Retina (tissue), 1 donor: ENCODE measurements around the gene TSPAN18.
A peak's percentile ranks its signal among the peaks of the same experiment; 100 is the strongest.

Experiments used
- DNase-seq: peaks from one replicate; pipeline ENCODE4 v3.0.0-alpha.2; 2016

The TSPAN18 gene

DNA sequence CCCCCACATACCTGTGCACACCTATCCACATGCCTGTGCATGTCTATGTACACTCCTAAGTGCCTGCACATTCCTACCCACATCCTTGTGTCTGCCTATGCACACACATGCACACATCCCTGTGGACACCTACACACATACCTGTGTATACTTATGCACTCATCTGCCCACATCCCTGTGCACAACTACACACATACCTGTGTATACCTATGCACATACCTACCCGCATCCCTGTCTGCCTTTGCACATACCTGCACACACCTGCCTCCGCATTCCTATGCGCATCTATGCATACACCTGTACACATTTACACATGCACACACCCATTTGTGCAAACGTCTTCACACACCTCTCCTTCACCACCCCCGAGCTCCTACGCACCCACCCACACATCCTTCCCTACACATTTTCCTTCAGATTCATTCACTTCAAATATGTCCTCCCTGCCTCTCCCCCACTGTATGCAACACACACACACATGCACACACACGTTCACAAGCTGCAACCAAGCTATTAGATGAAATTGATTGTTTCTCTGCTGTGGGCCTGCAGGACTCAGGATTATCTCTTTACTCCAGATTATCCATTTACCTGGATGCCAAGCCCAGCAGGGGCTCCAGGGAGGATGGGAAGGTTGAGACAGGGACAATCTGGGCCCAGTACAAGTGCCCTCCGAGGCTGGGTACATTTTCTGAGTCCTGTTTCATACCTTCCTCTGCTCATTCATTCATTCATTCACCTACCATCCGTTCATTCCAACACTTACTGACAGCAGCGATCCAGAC lies 53.2 kb downstream of the TSPAN18 start:
- no peak for DNase-seq

DNA sequence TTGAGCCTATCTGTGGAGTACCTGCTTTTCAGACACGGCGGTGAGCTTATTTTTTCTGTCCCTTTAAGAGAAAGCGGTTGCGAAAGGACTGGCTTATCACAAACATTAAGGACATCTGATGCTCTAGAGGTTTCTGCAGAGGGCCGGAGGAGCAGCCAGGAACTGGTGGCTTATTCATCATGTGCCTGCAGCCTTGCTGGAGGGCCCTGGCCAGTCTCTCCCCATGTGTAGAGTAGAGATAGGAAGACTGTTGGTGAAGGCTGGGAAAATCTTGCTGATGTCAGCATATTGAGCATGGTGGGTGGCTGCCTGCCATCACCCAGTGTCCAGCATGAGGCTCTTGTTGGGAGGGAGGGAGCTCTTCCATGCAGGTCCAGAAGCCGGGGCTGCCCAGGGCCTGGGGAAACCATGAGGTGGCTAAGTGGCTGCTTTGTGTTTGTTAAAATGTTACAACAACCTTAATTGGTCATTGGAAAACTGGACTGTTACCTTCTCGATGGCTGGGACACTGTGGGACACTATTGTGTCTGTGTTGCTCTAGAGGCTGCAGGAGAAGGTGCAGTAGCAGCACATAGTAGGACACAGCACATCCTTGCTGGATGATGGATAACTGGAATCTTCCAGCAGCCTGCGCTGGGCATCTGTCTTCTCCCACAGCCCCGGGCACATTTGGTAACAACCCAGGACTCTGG lies 54.3 kb downstream of the TSPAN18 start:
- DNase-seq: no peak

DNA sequence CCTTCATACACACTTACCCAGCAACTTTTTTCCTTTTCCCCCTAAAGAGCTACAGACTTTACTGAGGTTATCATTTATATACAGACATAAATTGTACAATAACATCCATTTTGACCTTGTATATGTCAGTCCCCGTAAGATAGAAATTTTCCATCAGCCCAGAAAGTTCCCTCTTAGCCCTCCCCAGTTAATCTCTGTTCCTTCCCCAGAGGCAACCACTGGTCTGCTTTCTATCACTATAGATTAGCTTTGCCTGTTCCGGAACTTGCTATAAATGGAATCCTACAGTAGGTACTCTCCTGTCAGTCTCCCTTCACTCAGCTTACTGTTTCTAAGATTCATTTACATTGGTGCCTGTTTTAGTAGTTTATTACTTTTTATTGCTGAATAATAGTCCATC lies 54.9 kb downstream of the TSPAN18 start:
- DNase-seq: no peak

DNA sequence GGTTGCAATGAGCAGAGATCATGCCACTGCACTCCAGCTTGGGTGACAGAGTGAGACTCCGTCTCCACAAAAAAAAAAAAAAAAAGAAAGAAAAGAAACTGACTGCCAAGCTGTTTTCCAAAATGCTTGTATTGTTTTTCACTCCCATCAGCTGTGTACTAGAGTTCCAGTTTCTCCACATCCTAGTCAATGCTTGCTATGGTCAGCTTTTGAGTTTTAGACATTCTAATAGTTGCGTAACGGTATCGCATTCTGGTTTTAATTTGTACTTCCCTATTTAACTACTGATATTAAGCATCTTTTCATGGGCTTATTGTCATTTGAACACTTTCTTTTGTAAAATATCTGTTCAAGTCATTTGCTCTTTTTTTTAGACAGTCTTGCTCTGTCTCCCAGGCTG lies 55.7 kb downstream of the TSPAN18 start:
- no peak for DNase-seq

GRCh38 chr11:44784436-44784760 lies 57.6 kb downstream of the TSPAN18 start:
- no peak for DNase-seq

DNA sequence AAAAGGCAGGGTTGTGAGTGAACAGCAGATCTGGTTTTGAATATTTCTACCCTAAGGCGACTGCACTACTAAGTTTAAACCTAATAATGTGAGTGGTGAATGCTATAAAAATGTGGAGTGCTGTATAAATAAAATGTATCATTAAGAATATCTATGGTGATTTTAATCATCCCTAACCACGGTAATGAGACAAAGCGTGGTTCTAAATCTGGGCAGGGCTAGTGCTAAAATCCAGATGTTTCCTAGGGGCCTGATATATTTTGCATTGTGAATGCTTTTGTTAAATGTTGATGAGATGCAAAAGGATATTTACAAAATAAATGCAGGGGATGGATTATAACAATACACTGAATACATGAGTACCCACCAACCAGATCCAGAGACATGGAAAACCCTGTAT lies 58.1 kb downstream of the TSPAN18 start:
- DNase-seq: no peak

DNA sequence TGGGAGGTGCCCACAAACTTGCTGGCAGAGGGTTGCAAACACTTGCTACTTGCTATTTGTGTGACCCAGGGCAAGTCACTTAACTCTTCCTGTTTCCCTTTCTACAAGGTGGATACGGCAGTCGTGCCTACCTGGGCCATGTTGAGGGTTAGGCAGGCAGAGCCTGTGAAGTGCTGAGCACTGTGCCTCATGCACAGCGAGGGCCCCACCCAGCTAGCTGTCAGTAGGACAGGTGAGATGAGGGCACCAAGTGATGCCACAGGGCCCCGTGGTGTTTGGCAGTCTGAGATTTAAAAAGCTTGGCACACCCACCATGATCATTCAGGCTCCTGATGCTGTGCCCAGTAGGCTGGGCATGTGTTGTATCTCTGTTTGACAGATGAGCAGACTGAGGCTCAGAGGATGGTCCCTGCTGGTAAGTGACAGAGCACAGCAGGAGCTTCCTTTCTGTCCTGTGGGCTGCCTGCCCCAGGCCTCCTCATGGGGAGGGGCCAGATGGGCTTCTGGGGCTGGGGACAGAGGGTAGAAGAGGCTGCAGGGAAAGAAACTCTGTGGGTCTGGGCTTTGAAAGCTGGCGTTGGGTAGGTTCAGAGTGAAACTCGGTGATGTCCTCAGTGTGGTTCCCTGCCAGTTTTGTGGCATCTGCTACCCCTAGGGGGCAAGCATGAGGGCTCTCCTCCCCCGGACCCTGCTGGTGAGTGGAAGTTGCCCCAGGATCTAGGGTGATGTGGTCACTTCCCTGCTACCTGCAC lies 59.3 kb downstream of the TSPAN18 start:
- DNase-seq: no peak

DNA sequence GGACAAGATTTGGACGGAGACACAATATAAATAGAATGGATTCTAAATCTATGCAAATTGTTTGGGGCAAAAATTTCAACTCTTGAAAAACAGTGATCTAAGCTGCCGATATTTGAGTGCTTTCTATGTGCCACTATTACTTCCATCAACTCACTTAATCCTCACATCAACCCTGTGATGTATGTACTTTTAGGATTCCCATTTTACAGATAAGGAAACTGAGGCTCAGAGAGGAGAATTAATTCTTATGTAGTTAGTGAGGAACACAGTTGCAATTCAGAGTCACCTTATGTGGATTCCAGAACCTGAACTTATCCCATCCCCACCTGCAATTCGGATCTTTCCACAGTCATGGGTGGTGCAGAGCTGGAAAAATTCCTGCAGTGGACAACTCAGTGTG lies 60.3 kb downstream of the TSPAN18 start:
- no peak for DNase-seq

DNA sequence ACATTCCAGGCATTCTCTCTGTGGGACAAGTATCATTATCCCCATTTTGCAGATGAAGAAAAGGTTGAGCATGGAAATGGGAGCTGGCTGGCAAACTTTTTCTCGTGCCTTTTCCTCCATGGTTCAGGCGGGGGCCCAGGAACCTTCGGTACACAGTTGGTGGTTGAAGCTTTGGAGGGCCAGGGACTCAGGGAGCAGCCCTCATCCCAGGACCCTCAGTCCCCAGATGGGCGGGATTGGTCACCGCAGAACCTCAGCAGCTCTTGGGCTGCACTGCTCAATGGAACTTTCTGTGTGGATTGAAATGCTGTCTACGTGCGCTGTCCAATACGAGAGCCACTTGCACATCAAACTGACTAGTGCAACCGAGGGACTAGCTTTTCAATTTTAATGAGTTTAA lies 61.2 kb downstream of the TSPAN18 start:
- DNase-seq: no peak

- no peak for DNase-seq
These were observed 61.9 kb downstream of the TSPAN18 start for GRCh38 chr11:44788536-44789261.

- DNase-seq: no peak
These were observed 62.7 kb downstream of the TSPAN18 start for GRCh38 chr11:44789496-44789895.

DNA sequence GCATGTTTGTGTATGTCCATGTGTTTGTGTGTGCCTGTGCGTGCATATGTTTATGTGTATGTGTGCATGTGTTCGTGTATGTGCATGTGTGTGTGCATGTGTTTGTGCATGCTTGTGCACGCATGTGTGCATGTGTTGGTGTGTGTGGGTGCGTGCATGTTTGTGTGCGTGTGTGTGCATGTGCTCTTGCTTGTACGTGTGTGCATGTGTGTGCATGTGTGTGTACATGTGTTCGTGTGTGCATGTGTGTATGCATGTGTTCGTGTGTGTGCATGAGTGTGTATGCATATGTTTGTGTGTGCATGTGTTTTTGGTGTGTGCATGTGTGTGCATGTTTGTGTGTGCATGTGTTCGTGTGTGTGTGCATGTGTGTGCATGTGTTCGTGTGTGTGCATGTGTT lies 63.4 kb downstream of the TSPAN18 start:
- DNase-seq: no peak

DNA sequence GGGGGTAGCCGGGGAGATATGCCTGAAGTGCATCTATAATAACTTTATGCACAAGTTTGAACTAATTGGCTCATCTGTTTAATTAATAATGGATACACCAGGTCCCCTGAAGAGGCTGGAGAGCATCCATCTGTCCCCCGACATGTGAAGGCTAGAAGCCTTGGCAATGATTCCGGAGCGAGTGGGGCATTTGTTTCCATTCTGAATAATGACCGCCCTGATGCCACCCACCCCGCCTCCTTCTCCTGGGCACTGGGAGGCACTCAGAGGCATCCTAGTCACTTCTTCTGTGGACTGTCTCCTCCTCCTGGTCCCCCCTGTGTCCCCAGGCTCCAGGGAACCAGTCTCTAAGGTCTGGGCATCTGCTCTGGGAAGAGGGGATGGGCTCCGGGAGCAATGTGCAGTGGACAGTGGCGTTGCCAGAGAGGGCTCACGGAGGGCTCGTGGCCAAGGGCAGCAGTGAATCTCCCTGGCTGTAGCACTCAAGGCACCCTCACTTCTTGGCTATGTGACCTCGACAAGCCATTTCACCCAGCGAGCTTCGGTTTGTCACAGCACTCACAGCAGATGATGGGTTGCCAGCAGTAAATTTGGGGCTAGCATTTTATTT lies 64.7 kb downstream of the TSPAN18 start:
- no peak for DNase-seq

- no peak for DNase-seq
These were observed 65.4 kb downstream of the TSPAN18 start for GRCh38 chr11:44792171-44792570.

GRCh38 chr11:44793350-44794090 lies 66.8 kb downstream of the TSPAN18 start:
- peak; percentile 81 for DNase-seq

DNA sequence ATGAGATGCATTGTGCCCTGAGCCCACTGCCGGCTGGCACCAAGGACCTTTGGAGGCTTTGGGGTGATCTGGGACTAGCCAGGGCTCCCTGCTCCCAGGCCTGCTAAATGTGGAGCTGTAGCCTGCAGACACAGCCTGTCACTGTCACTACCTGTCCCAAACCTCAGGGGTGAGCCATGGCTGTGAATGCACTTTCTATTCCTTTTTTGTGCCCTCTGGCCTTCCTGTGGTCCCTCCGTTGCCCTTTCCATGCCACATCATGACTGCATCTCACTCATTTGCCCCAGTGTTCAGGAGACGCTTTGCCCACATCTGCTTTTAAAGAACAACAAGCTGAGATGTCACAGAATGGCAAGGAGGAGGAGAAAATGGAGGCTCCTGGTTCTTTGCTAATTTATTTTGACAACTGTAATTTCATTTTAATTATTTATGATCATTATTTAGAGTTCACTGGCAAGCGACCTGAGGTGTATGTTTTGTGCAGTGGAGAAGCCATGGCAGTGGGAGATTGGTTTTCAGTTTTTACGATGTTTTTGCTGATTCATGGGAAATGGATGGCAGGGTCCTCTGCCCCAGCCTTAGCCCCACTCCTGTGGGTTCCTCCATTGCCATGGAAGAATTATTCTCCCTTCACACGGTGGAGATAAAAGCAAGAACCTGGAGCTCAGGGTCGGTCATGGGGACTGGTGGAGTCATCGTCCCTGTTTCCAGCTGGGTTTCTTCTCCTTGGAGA lies 69.2 kb downstream of the TSPAN18 start:
- peak; percentile 42 for DNase-seq

DNA sequence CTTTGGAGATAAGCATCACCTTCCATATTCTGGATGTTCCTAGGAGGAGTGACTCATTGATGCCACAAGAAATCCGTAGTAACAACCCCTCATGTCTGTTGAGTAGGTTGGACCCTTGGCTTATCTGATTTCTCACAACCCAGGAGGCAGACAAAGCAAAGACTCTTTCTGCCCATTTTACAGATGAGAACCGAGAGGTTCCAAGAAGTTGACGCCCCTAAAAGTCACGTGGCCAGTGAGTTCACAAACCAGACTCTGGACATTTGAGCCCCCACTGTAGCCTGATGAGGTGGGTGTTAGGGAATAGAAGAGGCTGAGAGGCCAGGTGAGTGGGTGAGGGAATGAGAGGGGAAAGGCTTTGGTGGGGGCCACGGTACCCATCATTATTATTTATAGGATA lies 70.3 kb downstream of the TSPAN18 start:
- DNase-seq: no peak

DNA sequence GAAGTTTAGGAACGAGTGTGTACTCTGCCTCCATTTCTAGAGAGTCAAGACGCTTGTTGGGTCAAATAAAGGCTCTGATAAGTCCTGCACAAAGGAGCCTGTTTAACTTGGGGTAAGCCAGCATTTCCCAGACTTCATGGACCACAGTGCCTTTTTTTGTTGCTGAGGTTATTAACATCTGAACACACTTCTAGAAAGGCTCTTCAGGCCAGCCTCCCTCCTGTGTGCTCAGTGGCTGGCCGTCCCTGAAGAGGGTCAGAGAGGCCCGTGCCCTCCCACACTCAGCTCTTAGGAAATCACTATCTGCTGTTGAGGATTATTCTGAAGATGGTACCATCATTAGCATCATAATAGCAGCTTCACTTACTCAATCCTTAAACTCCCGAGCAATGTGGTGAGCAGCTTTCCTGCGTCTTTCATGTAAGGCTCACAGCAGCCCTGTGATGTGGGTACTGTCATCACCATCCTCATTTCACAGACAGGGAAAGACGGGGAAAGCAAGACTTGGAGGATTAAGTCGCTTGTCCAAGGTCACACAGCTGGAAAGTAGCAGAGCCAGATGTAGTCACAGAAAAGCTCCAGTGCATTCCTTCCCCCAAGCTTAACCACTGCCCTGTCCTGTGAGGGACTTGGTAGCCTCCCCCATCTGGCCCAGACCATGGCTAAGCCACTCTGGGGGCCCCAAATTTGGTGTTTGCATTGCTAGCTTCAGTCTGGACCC lies 71.3 kb downstream of the TSPAN18 start:
- DNase-seq: peak; percentile 47

DNA sequence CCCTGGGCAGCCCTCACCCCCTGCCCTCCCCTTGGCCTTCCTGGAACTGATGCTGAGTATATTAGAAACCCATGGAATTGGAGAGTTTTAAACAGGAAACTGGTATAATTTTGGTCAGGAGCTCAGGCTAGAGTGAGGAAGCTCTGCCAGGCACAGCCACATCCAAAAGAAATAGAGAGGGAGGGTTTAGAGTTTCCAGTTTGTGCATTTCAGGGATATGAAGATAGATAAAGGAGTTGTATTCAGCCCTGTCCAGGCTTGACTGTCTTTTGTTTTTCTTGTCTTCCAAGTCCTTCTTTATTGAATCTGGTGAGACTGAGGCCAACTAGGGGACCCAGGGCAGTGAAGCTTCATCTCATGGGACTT lies 71.8 kb downstream of the TSPAN18 start:
- no peak for DNase-seq

DNA sequence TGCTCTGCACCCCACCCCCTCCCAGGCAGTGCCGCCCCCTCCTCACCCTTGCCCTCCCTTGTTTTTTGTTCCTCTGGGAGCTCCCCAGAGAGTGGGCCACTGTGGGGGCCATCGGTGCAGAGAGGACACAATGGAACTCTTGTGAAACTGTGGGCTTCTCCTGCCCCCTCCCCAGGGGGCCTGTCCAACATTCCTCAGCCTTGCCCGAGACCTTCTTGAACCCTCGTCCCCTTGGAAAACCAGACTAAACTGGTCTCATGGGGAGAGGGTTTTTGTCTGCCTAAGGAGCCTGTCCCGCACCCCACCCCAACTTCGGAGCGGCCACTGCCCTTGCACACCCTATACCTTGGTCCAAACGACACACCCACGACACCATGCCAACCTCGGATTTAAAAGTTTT lies 72.2 kb downstream of the TSPAN18 start:
- DNase-seq: peak; percentile 44

- DNase-seq: no peak
These were observed 75.6 kb downstream of the TSPAN18 start for GRCh38 chr11:44802347-44802746.
